Stomach (tissue), 9 donors: Measurements from ENCODE around the gene TTC21A. TPM values are rescaled to one million over a fixed set of nuclear protein-coding genes. Genes with fewer than 3 reads are reported as not detected.

Experiments used
- DNase-seq, 2 donors: peaks; one replicate each; pipeline versions ENCODE4 v3.0.0 to v3.0.0-alpha.2; 2013 to 2019
- H3K27ac ChIP-seq, 5 donors: fragments of 200-600 bp in 4 of 5; sonication (generic) in 4 of 5; one replicate each; pipeline ENCODE4 v1.5.1; 2013 to 2019; ENCODE audit warnings: mild to moderate bottlenecking in 1 of 5, moderate library complexity in 1 of 5
- H3K27me3 ChIP-seq, 3 donors: fragments of 200-600 bp; sonication (generic); one replicate each; pipeline ENCODE4 v1.5.1; 2017 to 2019; ENCODE audit warnings: mixed run types in 1 of 3
- H3K36me3 ChIP-seq, 4 donors: fragments of 200-600 bp; sonication (generic); 1 replicate in 3 of 4; 2 replicates in 1 of 4; pipeline ENCODE4 v1.5.1; 2016 to 2019
- H3K4me1 ChIP-seq, 4 donors: fragments of 200-600 bp; sonication (generic); one replicate each; pipeline ENCODE4 v1.5.1; 2016 to 2019
- H3K4me3 ChIP-seq, 4 donors: fragments of 200-600 bp; sonication (generic) in 3 of 4; one replicate each; pipeline ENCODE4 v1.5.1; 2016 to 2019; ENCODE audit warnings: mild to moderate bottlenecking in 1 of 4
- H3K9me3 ChIP-seq, 4 donors: fragments of 200-600 bp; sonication (generic); one replicate each; pipeline ENCODE4 v1.5.1; 2016 to 2019
- CTCF ChIP-seq, 7 experiments: fragments of 450-650 bp in 4 of 7; fragments of 200-600 bp in 3 of 7; sonication (generic) in 3 of 7; IDR thresholded peaks; one replicate each; pipeline ENCODE4 v1.5.1; 2016 to 2019; ENCODE audit warnings: antibody characterized with exemption in 7 of 7, control low read depth in 2 of 7, mild to moderate bottlenecking in 1 of 7
- EP300 ChIP-seq: sonication (generic); formaldehyde crosslinking; IDR thresholded peaks from one replicate; pipeline ENCODE4 v1.6.1; 2017; ENCODE audit warnings: antibody characterized with exemption
- POLR2A ChIP-seq, 4 donors: fragments of 450-650 bp; IDR thresholded peaks; one replicate each; pipeline ENCODE4 v1.6.1; 2016; ENCODE audit warnings: antibody characterized with exemption in 4 of 4, control low read depth in 2 of 4, mild to moderate bottlenecking in 1 of 4, moderate library complexity in 1 of 4
- POLR2AphosphoS5 ChIP-seq, 3 donors: sonication (generic); formaldehyde crosslinking; IDR thresholded peaks; one replicate each; pipeline ENCODE4 v1.6.1; 2016; ENCODE audit warnings: antibody characterized with exemption in 3 of 3
- WGBS, 5 donors: extraction: QIAGEN DNeasy Blood & Tissue Kit in 3 of 5; methylation state at CpG; one replicate each; pipeline versions ENCODE4 v1.1.5 to v1.1.7; 2013 to 2018; 5-methylcytosine and 5-hydroxymethylcytosine counted together
- intact Hi-C: fragments of 100-400 bp; cut with DNase I; formaldehyde crosslinking; loops from one replicate; pipeline ENCODE4 v1.15.1; 2023; ENCODE audit warnings: low total_unique reads
- polyA plus RNA-seq, 3 donors: library from polyadenylated mRNA; stranded (reverse); fragments of 200-250 nt; gene quantifications; one replicate each; pipeline ENCODE4 v1.2.3, GENCODE V29; 2013
- total RNA-seq, 5 donors: library from RNA; depleted of rRNA; stranded (reverse); fragments of >200 nt; gene quantifications; one replicate each; pipeline versions ENCODE4 v1.1.0 to v1.2.3, GENCODE V29; 2014 to 2016
- donor health status: healthy with polysubstance abuse.
- donor health status: Bipolar disorder and iron deficiency.
- donor health status: healthy.

Gene TTC21A
- total and polyA plus RNA-seq, 8 donors: 0.89 to 17.7 (median 6.3) TPM

- no peak for DNase-seq
- Histone ChIP-seq H3K27ac (no peak overlapping the region), H3K9me3 (no peaks in the 10 kb centered on the region), H3K27me3 (no peaks in the 10 kb centered on the region), H3K36me3 (peaks cover 19 to 88% (median 79%) of the 10 kb centered on the region in 4 donors), H3K4me3 (no peak overlapping the region), H3K4me1 (no peaks in the 10 kb centered on the region)
- intact Hi-C loops: no loop called here
- WGBS, 5 donors: 95 to 99% (median 98%) methylated on average over 4 of the region's 4 CpGs
- TF ChIP-seq POLR2A (IDR thresholded peaks at IDR 0.05): no peak
- TF ChIP-seq CTCF (IDR thresholded peaks at IDR 0.05): no peak
- no peak for TF ChIP-seq POLR2AphosphoS5 (IDR thresholded peaks at IDR 0.05)
- TF ChIP-seq EP300: no peak
These were observed 24.7 kb upstream of the TTC21A start for GRCh38 chr3:39082666-39083313.

- WGBS, 5 donors: 83 to 92% (median 88%) methylated on average over 4 of the region's 4 CpGs
- no peak overlapping the region for H3K4me3 ChIP-seq
- no peak for TF ChIP-seq CTCF (IDR thresholded peaks at IDR 0.05)
- no peak for TF ChIP-seq EP300
- no peak for TF ChIP-seq POLR2A (IDR thresholded peaks at IDR 0.05)
- TF ChIP-seq POLR2AphosphoS5 (IDR thresholded peaks at IDR 0.05): no peak
- intact Hi-C loops: no loop called here
- H3K27me3 ChIP-seq: no peaks in the 10 kb centered on the region
- H3K27ac ChIP-seq: no peak overlapping the region
- no peaks in the 10 kb centered on the region for H3K9me3 ChIP-seq
- H3K4me1 ChIP-seq: no peaks in the 10 kb centered on the region
- H3K36me3 ChIP-seq: peaks cover 29 to 93% (median 91%) of the 10 kb centered on the region in 4 donors
- no peak for DNase-seq
These were observed 21.3 kb upstream of the TTC21A start for GRCh38 chr3:39086144-39086543.

- Histone ChIP-seq H3K27me3 (no peaks in the 10 kb centered on the region), H3K4me1 (no peaks in the 10 kb centered on the region), H3K36me3 (peaks cover 41 to 99% (median 95%) of the 10 kb centered on the region in 4 donors), H3K9me3 (no peaks in the 10 kb centered on the region), H3K27ac (no peak overlapping the region), H3K4me3 (no peak overlapping the region)
- WGBS, 5 donors: 90 to 96% (median 94%) methylated on average over 3 of the region's 3 CpGs
- no peak for TF ChIP-seq POLR2AphosphoS5 (IDR thresholded peaks at IDR 0.05)
- TF ChIP-seq EP300: no peak
- no peak for TF ChIP-seq POLR2A (IDR thresholded peaks at IDR 0.05)
- TF ChIP-seq CTCF (IDR thresholded peaks at IDR 0.05): no peak
- intact Hi-C loops: no loop called here
- no peak for DNase-seq
These were observed 19.0 kb upstream of the TTC21A start for GRCh38 chr3:39088456-39088855.

- Histone ChIP-seq H3K4me3 (no peak overlapping the region), H3K9me3 (no peaks in the 10 kb centered on the region), H3K36me3 (peaks cover 41 to 99% (median 97%) of the 10 kb centered on the region in 4 donors), H3K27me3 (no peaks in the 10 kb centered on the region), H3K27ac (no peak overlapping the region), H3K4me1 (no peaks in the 10 kb centered on the region)
- intact Hi-C loops: no loop called here
- 73 to 83% (median 80%) methylated on average over 3 of the region's 3 CpGs for WGBS, 5 donors
- no peak for DNase-seq
- TF ChIP-seq POLR2A (IDR thresholded peaks at IDR 0.05): no peak
- no peak for TF ChIP-seq CTCF (IDR thresholded peaks at IDR 0.05)
- no peak for TF ChIP-seq EP300
- no peak for TF ChIP-seq POLR2AphosphoS5 (IDR thresholded peaks at IDR 0.05)
These were observed 18.6 kb upstream of the TTC21A start for GRCh38 chr3:39088889-39089288.
